ENCODE results near the gene GLIPR2.
"Not testable (repeated sequence)": the region's sequence is repeated elsewhere in the genome, so short reads cannot be mapped to it uniquely, and the experiment has no call there.

GLIPR2 gene

DNA sequence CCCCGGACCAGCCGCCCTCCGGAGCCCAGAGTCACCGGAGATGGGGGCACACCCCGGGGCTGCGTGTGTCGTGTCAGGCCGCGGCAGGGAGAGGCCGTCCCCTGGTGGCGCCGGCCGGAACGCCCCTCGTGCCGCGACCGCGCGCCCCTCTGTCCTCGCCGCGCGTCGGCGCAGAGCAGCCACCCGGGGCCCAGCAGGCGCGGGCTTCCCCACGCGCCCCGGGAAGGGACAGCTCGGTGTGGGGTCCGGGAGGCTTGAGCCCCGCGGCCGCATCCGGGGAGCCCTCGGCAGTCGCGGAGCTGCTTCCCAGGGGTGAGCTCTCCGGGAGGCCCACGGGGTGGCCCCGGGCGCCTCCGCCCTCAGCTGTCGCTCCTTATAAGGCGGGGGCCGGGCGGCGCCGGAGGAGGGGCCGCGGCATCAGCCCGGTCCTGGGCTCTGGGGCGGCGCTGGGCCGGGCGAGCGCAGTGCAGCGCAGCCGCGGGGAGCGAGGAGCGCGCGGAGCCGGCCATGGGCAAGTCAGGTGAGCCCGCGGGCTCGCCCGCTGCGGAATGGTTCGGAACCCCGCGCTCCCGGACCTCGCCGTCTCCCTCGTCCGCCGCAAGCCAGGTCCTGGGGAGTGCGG, at the start of gene GLIPR2:
TSS of gene GLIPR2 (plus strand) at position 462 of the 622 bp plus-strand sequence. CDS start at position 508, 46 bp downstream.
- no peak for DNase-seq (ENCODE audit: low spot score)

DNA sequence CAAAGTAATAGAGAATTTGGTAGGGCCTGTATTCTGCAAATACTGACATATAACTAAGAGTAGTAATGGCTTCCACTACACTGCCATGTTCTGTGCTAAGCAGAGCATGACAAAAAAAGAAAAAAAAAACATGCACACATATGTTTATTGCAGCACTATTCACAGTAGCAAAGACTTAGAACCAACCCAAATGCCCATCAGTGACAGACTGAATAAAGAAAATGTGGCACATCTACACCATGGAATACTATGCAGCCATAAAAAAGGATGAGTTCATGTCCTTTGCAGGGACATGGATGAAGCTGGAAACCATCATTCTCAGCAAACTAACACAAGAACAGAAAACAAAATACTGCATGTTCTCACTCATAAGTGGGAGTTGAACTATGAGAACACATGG, 49.5 kb upstream of the GLIPR2 start:
- DNase-seq (ENCODE audit: low spot score) = not testable (repeated sequence)

- no peak for DNase-seq (ENCODE audit: low spot score)
Measured at GRCh38 chr9:36088020-36088419, 48.5 kb upstream of the GLIPR2 start.

- DNase-seq (ENCODE audit: low spot score) = peak; percentile 5
Measured at GRCh38 chr9:36091026-36091953, 45.2 kb upstream of the GLIPR2 start.

GRCh38 chr9:36092014-36092413, 44.5 kb upstream of the GLIPR2 start:
- DNase-seq (ENCODE audit: low spot score) = no peak

GRCh38 chr9:36092509-36093215, 43.9 kb upstream of the GLIPR2 start:
- DNase-seq (ENCODE audit: low spot score) = no peak

- DNase-seq (ENCODE audit: low spot score) = no peak
Measured at GRCh38 chr9:36093384-36093783, 43.1 kb upstream of the GLIPR2 start.

- no peak for DNase-seq (ENCODE audit: low spot score)
Measured at GRCh38 chr9:36099718-36100117, 36.8 kb upstream of the GLIPR2 start.

- no peak for DNase-seq (ENCODE audit: low spot score)
Measured at GRCh38 chr9:36100532-36100931, 36.0 kb upstream of the GLIPR2 start.

GRCh38 chr9:36101916-36102741, 34.4 kb upstream of the GLIPR2 start:
- DNase-seq (ENCODE audit: low spot score) = peak; percentile 91

DNA sequence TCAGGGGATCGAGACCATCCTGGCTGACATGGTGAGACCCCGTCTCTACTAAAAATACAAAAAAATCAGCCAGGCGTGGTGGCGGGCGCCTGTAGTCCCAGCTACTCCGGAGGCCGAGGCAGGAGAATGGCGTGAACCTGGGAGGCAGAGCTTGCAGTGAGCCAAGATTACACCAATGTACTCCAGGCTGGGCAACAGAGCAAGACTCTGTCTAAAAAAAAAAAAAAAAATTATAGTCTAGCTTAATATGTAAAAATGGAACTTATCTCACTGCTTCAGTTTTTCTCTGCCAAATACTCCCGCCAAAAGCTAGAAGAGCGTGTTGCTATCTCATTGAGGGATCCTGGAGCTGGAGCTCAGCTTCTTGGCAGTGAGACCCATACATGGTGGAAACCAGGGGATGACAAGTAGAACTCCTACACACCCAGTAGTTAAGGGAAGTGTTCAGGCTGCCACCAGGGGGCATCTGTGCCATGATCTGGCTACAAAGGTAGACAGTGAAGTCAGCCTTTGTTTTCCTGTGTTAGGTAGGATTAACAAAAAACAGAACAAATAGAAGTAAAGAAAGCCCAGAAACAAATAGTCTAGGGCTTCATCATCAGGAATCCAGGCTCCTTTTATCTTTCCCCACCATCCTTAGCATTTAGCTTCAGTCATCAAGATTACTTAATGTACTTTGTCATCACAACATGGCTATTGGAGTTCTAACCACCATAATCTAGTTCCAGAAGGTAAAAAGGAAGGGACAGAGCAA, 33.6 kb upstream of the GLIPR2 start:
- DNase-seq (ENCODE audit: low spot score) = peak; percentile 78

DNA sequence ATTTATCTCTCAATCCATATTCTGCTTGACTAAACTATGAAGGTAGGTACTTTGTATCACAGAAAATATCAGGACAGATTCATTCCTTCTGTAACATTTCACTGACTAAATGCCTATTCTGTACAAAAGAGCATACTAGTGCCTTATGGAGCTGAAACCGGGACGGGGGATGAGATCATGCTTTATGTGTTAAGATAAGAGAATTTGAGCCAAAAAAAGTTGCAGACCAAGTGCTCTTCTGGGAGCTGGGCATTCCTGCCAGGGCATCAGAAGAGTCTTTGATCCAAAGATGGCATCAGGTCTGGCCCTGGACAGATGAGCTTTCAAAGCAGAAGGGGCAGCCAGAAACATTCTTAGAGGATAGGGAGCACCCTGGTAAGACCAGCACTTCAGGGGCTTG, 27.5 kb upstream of the GLIPR2 start:
- DNase-seq (ENCODE audit: low spot score) = no peak

- DNase-seq (ENCODE audit: low spot score) = no peak
Measured at GRCh38 chr9:36110434-36110833, 26.1 kb upstream of the GLIPR2 start.

- no peak for DNase-seq (ENCODE audit: low spot score)
Measured at GRCh38 chr9:36112516-36112915, 24.0 kb upstream of the GLIPR2 start.

DNA sequence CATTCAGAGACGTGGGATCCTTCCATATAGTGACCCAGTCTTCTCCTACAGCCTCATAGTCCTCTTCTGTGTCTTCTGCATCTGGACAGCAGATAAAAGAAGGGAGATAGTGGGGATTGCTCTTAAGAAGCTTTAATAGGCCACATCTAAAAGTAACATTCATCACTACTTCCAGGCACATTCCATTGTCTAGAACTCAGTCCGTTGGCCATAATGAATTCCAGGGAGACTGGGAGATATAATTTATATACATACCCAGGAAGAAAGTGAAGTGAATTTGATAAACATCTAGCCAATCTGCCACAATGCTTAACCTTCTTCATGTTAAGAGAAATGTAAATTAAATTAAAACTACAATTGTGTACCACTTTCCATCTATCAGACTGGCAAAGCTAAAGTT, 22.5 kb upstream of the GLIPR2 start:
- no peak for DNase-seq (ENCODE audit: low spot score)

DNA sequence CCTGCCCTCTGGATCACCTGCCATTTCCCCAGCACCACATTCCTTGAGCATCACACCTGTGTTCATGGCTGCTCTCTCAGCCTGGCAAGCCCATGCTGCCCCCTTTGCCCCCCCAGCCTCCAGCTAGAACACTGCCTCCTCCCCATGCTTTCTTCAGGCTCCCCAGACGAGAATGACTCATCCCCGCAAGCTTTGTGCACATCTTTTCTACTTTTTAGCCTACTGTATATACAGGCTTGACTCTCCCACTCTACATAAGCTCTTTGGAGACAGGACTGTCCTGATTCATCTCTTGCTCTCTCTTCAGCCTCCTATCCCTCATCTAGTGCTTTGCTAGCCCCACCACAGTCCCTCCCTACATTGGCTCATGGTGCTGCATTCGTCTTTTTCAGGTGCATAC, 19.9 kb upstream of the GLIPR2 start:
- DNase-seq (ENCODE audit: low spot score) = no peak

- no peak for DNase-seq (ENCODE audit: low spot score)
Measured at GRCh38 chr9:36118201-36118600, 18.3 kb upstream of the GLIPR2 start.

DNA sequence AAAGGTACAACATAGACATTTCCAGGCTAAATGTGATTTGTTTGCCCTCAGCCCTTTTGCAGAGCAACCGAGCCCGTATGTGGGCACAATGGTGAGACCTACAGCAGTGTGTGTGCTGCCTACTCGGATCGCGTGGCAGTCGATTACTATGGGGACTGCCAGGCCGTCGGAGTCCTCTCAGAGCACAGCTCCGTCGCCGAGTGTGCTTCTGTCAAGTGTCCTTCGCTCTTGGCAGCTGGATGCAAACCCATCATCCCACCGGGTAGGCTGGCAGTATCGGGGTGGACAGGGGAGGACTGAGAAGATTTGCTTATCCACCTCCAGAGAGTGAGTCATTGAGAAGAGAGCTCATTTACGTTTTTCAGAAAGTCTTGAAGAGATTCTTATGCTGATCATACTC, 17.8 kb upstream of the GLIPR2 start:
- no peak for DNase-seq (ENCODE audit: low spot score)

DNA sequence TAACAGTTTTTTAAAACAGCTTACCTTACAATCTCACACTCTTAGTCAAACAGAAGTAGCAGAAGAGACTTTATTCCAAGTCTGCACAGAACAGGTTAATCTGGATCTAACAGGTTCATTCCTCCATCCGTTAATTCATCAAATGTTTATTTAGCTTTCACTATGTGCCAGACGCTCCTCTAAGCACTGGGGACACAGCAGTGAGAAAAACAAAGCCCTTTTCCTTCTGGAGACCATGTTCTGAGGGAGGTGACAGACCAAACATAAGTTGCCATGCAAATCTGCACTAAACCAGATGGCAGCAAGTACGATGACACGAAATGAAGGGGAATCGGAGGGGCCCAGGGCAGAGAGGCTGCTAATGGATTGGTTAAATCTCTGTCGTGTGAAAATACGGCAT, 17.1 kb upstream of the GLIPR2 start:
- no peak for DNase-seq (ENCODE audit: low spot score)

DNA sequence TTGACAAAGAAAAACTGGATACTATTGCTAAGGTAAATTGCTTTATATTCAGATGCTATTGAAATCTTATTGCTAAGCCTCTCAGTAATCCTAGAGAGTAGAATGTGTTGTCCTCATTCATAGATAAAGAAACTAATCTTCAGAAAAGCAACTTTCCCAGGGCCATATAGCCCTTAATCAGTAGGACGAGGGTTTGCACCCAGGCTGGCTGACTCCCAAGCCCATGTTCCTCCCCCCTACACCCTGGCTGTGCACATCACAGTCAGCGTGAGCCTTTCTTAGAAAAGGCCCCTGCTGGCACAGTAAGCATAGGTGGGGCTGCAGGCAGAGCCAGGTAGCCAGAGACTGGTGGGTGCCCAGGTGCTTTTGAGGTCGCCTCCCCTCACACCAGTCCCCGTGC, 15.8 kb upstream of the GLIPR2 start:
- no peak for DNase-seq (ENCODE audit: low spot score)

DNA sequence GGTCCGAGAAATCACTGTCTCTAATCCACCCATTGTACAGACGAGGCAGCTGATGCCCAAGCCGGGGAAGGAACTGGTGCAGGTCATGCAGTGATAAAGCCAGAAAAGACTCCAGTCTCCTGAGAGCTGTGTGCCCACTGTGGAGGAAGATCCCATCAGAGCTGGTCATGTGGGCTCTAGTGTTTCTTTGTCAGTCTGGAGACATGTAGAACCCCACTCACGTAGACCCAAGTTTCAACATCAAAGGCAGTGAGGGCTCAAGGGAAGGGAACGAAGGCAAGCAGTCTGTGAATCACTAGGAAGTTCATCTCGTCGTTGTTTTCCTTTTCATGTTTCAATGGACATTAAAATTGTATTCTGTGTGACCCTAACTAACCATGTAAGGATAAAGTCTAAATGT, 14.6 kb upstream of the GLIPR2 start:
- no peak for DNase-seq (ENCODE audit: low spot score)

Measured in RKO (cell line).